Measurements from ENCODE around the gene PEBP1.

The PEBP1 gene

GRCh38 chr12:118193477-118193876, 57.6 kb downstream of the PEBP1 start:
- Histone ChIP-seq H3K4me3 (no peak overlapping the region), H3K9me3 (no peaks in the 10 kb centered on the region), H3K4me1 (peaks cover 0 to 24% (median 4%) of the 10 kb centered on the region in 4 donors), H3K27me3 (no peaks in the 10 kb centered on the region), H3K27ac (no peak overlapping the region), H3K36me3 (peaks cover 2 to 12% (median 7%) of the 10 kb centered on the region in 3 donors)
- TF ChIP-seq CTCF (IDR thresholded peaks at IDR 0.05), result no peak
- no peak for DNase-seq
- intact Hi-C loops (cut with DNase I; ENCODE audit: low total_unique reads), result no loop called here

- H3K4me1 ChIP-seq, result peaks cover 0 to 19% (median 2%) of the 10 kb centered on the region in 4 donors
- no peak for TF ChIP-seq CTCF (IDR thresholded peaks at IDR 0.05)
- H3K4me3 ChIP-seq, result no peak overlapping the region
- H3K27me3 ChIP-seq, result no peaks in the 10 kb centered on the region
- no peaks in the 10 kb centered on the region for H3K9me3 ChIP-seq
- H3K27ac ChIP-seq, result no peak overlapping the region
- DNase-seq, result no peak
- intact Hi-C loops (cut with DNase I; ENCODE audit: low total_unique reads), result no loop called here
- peaks cover 7 to 17% (median 12%) of the 10 kb centered on the region in 3 donors for H3K36me3 ChIP-seq
Observed at GRCh38 chr12:118193958-118194357, 58.0 kb downstream of the PEBP1 start.

Data from tibial artery (tissue), 4 donors.